GM21786 (cell line): ENCODE results near the gene CPSF4L.

Experiments
- ATAC-seq: cut with Tn5 transposase; IDR thresholded peaks from one replicate; pipeline ENCODE4 v1.9.1; 2021; ENCODE audit not compliant: unreplicated experiment

CPSF4L gene

DNA sequence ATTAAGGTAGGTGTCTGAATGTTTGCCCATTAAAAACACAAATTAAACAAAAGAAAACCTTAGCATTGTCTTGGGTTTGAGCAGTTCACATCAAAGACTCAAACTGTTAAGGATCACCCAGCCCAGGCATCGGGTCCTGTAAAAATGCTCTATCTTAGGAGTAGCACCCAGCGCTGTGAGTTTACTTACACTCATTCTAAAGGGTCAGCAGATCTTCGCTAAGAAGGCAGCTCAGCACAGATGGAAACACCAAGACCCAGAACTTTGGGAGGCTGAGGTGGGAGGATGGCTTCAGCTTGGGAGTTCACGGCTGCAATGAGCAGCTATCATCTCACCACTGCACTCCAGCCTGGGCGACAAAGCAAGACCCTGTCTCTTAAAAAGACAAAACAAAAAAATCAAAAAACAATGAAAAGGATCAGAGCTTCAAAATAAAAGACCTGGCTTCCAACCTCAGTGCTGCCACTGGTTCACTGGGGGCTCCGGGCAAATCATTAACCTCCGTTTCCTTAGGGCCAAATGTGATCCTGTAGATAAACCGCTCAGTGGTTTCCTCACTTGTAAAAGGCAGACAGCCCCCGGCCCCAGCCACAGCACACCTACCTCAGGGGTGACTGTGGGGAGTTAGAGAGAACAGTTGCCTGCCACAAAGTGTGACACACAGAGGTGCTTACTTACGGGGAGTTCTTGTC lies 57.7 kb downstream of the CPSF4L start:
- ATAC-seq, result no peak

DNA sequence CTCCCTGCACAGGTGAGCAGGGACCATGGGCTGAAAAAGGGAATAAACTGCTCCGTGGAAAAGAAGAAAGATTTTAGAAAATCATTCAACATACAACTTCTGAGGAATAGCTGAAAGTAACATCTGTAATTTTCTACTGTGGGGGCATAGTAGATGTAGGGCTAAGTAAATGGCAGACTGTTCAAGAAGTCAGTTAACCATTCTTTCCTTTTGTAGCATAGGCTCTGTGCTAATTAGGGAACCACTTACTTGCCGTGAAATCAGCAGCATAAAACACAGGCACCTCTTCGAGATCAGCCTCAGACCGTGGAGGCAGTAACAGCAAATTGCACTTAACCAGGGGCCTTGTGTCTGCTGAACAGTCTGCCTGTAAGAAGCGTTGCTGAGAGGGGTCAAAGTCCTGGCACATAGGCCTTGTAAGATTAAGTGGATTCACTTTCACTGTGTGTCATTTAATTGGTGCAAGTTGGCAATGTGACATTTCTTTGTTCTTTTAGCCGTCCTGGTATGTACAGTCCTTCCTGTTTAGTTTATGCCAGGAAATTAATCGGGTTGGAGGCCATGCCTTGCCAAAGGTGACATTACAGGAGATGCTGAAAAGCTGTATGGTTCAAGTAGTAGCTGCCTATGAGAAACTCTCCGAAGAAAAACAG lies 58.4 kb downstream of the CPSF4L start:
- no peak for ATAC-seq

DNA sequence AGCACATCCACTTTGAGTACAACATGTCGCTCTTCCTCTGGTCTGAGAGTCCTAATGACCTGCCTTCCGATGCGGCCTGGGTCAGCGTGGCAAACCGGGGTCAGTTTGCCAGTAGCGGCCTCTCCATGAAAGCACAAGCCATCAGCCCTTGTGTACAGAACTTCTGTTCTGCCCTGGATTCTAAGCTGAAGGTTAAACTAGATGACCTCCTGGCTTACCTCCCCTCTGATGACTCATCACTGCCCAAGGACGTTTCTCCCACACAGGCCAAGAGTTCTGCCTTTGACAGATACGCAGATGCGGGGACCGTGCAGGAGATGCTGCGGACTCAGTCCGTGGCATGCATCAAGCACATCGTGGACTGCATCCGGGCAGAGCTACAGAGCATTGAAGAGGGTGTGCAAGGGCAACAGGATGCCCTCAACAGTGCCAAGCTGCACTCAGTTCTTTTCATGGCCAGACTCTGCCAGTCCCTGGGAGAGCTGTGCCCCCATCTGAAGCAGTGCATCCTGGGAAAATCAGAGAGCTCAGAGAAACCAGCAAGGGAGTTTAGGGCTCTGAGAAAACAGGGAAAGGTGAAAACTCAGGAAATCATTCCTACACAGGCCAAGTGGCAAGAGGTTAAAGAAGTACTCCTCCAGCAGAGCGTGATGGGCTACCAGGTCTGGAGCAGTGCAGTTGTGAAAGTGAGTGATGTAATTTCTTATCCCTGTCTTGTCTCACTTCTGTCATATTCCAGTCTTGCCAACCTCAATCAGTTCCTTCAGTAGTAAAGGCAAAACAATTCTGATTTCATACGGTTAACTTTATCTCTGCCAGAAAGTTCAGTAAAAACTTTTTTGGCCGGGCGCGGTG lies 60.2 kb downstream of the CPSF4L start:
- ATAC-seq, result no peak

DNA sequence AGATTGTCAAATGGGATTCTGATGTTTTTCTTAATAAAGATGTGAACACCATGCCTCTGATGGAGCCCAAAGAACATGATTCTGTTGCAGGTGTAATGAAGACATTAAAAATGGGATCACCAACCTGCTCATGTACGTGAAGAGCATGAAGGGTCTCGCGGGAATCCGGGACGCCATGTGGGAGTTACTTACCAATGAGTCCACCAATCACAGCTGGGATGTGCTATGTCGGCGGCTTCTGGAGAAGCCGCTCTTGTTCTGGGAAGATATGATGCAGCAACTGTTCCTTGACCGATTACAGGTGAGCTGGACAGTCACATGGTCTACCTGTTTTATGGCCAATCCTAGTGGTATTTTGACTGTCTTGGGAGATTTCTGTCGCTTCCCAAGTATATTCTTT lies 61.2 kb downstream of the CPSF4L start:
- ATAC-seq, result no peak

DNA sequence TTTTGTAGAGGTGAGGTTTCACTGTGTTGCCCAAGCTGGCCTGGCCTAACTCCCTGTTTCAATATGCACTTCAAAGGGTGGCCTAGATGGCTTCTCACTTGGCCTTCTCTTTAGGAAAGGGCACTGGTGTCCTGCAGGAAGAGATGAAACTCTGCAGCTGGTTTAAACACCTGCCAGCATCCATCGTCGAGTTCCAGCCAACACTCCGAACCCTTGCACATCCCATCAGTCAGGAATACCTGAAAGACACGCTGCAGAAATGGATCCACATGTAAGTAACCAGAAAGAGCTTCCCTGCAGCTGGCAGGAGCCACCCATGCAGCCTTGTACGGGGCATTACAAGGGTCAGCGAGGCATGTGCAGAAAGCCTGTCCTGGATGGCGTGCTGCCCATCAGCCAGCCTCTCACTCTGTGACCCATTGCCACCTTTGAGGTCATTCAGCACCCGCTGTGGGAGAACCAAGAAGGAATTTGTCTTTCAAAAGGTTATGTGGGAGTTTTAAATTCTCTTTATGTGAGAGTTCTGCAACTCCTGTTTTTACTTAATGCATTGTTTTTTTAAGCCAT lies 61.8 kb downstream of the CPSF4L start:
- no peak for ATAC-seq

DNA sequence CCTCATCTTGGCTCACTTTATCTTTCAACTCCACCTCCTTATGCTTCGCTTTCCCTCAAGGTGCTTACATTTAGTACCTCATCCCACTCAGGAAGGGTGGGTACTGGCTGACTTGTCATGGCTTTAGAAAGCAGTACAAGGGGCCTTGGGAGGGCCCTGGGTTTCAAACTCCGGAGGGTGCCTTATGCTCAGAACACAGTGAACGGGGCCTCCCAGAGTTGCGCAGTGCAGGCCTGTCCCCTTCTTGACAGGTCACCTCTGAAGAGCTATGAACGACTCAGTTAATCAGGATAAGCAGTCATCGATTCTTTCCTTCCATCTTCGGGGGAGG lies 62.8 kb downstream of the CPSF4L start:
- no peak for ATAC-seq
